Measurements from ENCODE around the gene TYMP.

DNA sequence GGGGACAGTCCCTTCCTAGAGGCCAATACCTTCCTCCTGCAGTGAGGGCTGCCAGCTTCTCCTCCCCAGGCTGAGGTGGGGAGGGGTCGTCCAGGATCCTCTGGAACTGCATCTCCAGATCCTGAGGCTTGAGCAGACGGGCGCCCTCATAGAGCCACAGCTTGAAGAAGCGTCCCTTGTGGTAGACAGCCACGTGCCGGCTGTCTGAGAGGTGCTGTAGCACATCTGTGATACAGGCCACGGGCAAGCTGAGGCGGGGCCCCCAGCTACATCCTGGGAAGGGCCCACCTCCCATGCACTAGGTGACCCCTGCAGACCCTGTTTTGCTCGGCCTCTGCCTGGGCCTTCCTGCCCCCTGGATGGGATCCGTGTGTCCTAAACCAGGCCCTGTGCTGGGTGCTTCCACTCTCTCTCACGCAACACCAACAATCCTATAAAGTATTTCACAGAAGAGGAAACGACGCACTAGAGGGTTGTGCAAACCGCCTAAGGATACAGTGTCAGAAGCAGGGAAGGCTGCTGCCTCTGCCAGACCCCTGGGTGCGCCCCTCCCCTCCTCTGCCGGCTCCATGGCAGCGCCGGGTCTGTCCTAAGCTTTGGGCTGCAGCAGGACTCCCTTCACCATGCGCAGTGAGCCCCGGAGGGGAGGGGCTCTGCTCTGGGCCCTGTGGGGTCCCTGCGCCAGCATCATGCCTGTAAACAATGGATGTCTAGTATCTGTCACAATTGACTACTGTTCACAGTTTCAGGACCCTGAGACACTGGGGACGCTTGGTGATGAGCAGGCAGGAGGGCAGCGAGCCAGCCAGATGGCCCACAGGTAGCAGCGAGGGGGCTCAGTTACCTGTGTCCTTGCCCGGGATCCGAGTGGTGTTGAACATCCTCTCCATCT, 43.9 kb upstream of the TYMP start:
- TF ChIP-seq, protein P1, sequence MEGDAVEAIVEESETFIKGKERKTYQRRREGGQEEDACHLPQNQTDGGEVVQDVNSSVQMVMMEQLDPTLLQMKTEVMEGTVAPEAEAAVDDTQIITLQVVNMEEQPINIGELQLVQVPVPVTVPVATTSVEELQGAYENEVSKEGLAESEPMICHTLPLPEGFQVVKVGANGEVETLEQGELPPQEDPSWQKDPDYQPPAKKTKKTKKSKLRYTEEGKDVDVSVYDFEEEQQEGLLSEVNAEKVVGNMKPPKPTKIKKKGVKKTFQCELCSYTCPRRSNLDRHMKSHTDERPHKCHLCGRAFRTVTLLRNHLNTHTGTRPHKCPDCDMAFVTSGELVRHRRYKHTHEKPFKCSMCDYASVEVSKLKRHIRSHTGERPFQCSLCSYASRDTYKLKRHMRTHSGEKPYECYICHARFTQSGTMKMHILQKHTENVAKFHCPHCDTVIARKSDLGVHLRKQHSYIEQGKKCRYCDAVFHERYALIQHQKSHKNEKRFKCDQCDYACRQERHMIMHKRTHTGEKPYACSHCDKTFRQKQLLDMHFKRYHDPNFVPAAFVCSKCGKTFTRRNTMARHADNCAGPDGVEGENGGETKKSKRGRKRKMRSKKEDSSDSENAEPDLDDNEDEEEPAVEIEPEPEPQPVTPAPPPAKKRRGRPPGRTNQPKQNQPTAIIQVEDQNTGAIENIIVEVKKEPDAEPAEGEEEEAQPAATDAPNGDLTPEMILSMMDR (conservative IDR thresholded peaks at IDR 0.05; ENCODE audit: low read depth, low read length), result no peak
- TF ChIP-seq, protein P2, sequence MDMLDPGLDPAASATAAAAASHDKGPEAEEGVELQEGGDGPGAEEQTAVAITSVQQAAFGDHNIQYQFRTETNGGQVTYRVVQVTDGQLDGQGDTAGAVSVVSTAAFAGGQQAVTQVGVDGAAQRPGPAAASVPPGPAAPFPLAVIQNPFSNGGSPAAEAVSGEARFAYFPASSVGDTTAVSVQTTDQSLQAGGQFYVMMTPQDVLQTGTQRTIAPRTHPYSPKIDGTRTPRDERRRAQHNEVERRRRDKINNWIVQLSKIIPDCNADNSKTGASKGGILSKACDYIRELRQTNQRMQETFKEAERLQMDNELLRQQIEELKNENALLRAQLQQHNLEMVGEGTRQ (IDR thresholded peaks at IDR 0.05; ENCODE audit: low read depth, low read length), result no peak
- TF ChIP-seq POLR2A (IDR thresholded peaks at IDR 0.05; ENCODE audit: low read depth, low read length), result no peak
- TF ChIP-seq BHLHE40 (IDR thresholded peaks at IDR 0.05; ENCODE audit: low read depth, low read length), result no peak
- TF ChIP-seq, protein P3, sequence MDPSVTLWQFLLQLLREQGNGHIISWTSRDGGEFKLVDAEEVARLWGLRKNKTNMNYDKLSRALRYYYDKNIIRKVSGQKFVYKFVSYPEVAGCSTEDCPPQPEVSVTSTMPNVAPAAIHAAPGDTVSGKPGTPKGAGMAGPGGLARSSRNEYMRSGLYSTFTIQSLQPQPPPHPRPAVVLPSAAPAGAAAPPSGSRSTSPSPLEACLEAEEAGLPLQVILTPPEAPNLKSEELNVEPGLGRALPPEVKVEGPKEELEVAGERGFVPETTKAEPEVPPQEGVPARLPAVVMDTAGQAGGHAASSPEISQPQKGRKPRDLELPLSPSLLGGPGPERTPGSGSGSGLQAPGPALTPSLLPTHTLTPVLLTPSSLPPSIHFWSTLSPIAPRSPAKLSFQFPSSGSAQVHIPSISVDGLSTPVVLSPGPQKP (IDR thresholded peaks at IDR 0.05; ENCODE audit: borderline replicate concordance, low read depth, low read length), result no peak
- no peak for TF ChIP-seq CEBPB (IDR thresholded peaks at IDR 0.05; ENCODE audit: low read depth, low read length)
- TF ChIP-seq CHD1 (IDR thresholded peaks at IDR 0.05; ENCODE audit: low read depth, low read length), result no peak
- TF ChIP-seq FOS (IDR thresholded peaks at IDR 0.05; ENCODE audit: low read depth, low read length), result no peak
